Hematopoietic multipotent progenitor cell treated with erythropoietin and hydrocortisone succinate and interleukin-3 and kit ligand, for 4 days (in vitro differentiated cells): ENCODE results near the gene ADH1C.
"Not testable (repeated sequence)": the region's sequence is repeated elsewhere in the genome, so short reads cannot be mapped to it uniquely, and the experiment has no call there.

ENCODE experiments used
- DNase-seq: peaks from one replicate; pipeline ENCODE4 v3.0.0-alpha.2; 2015

Gene ADH1C

GRCh38 chr4:99356992-99357391 is 4.4 kb upstream of the ADH1C start:
- DNase-seq, result no peak

- DNase-seq, result peak; percentile 10
These were observed 3.6 kb upstream of the ADH1C start for GRCh38 chr4:99356149-99356548.

- no peak for DNase-seq
These were observed 1.1 kb downstream of the ADH1C start for GRCh38 chr4:99351487-99351886.

- DNase-seq, result no peak
These were observed 3.2 kb downstream of the ADH1C start for GRCh38 chr4:99349338-99349737.

GRCh38 chr4:99342624-99343023 is 9.9 kb downstream of the ADH1C start:
- not testable (repeated sequence) for DNase-seq

GRCh38 chr4:99341426-99341825 is 11.1 kb downstream of the ADH1C start:
- no peak for DNase-seq

GRCh38 chr4:99339172-99339571 is 13.4 kb downstream of the ADH1C start:
- DNase-seq, result no peak

GRCh38 chr4:99336553-99336952 is 16.0 kb downstream of the ADH1C start:
- no peak for DNase-seq

- DNase-seq, result no peak
These were observed 17.7 kb downstream of the ADH1C start for GRCh38 chr4:99334880-99335279.

GRCh38 chr4:99330648-99331047 is 21.9 kb downstream of the ADH1C start:
- no peak for DNase-seq

GRCh38 chr4:99329876-99330275 is 22.7 kb downstream of the ADH1C start:
- no peak for DNase-seq

- DNase-seq, result no peak
These were observed 27.6 kb downstream of the ADH1C start for GRCh38 chr4:99324979-99325378.

- DNase-seq, result no peak
These were observed 28.2 kb downstream of the ADH1C start for GRCh38 chr4:99324361-99324760.

- no peak for DNase-seq
These were observed 28.8 kb downstream of the ADH1C start for GRCh38 chr4:99323756-99324155.

GRCh38 chr4:99321241-99322191 is 31.0 kb downstream of the ADH1C start, which contains the start of gene ADH1B:
TSS of gene ADH1B (minus strand) at chr4:99321401. CDS start at chr4:99321331, 70 bp downstream.
- no peak for DNase-seq

- not testable (repeated sequence) for DNase-seq
These were observed 34.7 kb downstream of the ADH1C start for GRCh38 chr4:99317811-99318210.

GRCh38 chr4:99317354-99317753 is 35.2 kb downstream of the ADH1C start:
- DNase-seq, result no peak

- DNase-seq, result no peak
These were observed 36.7 kb downstream of the ADH1C start for GRCh38 chr4:99315839-99316238.

- no peak for DNase-seq
These were observed 38.3 kb downstream of the ADH1C start for GRCh38 chr4:99314211-99314610.

GRCh38 chr4:99310389-99310788 is 42.2 kb downstream of the ADH1C start:
- DNase-seq, result no peak

GRCh38 chr4:99305638-99306400 is 46.7 kb downstream of the ADH1C start:
- no peak for DNase-seq

GRCh38 chr4:99301376-99302164 is 51.0 kb downstream of the ADH1C start:
- DNase-seq, result no peak

GRCh38 chr4:99300934-99301333 is 51.6 kb downstream of the ADH1C start:
- DNase-seq, result peak; percentile 1
